CD14-positive monocyte (primary cell): ENCODE data around the gene ERMARD. TPM values are rescaled to one million over a fixed set of nuclear protein-coding genes. Genes with fewer than 3 reads are reported as not detected.

Experiments
- DNase-seq, 3 donors: peaks; one replicate each; pipeline ENCODE4 v3.0.0-alpha.2; 2011 to 2022
- H2AFZ ChIP-seq: 2 replicates; pipeline ENCODE4 v1.6.0; 2012; ENCODE audit warnings: mild to moderate bottlenecking, low read depth, low read length, inconsistent platforms; ENCODE audit not compliant: insufficient read depth, poor library complexity, severe bottlenecking
- H3K27ac ChIP-seq, 2 donors: 1 replicate in 1 of 2; 2 replicates in 1 of 2; pipeline ENCODE4 v1.5.1; 2012 to 2013; ENCODE audit warnings: low read length in 2 of 2, control low read depth in 1 of 2, inconsistent platforms in 1 of 2, low read depth in 1 of 2, mild to moderate bottlenecking in 1 of 2
- H3K27me3 ChIP-seq, 2 donors: one replicate each; pipeline versions ENCODE4 v1.6.0 to v1.6.1; 2011 to 2013; ENCODE audit warnings: low read length in 2 of 2; ENCODE audit not compliant: control insufficient read depth in 2 of 2, insufficient read depth in 2 of 2
- H3K36me3 ChIP-seq, 2 donors: replicated peaks in 1 of 2; 1 replicate in 1 of 2; 2 replicates in 1 of 2; pipeline versions ENCODE4 v1.5.1 to v1.6.1; 2012 to 2013; ENCODE audit warnings: low read length in 2 of 2, control low read depth in 1 of 2, inconsistent platforms in 1 of 2, mild to moderate bottlenecking in 1 of 2; ENCODE audit not compliant: insufficient read depth in 2 of 2, control insufficient read depth in 1 of 2
- H3K4me1 ChIP-seq, 2 donors: 1 replicate in 1 of 2; 2 replicates in 1 of 2; pipeline versions ENCODE4 v1.5.1 to v1.6.1; 2012 to 2013; ENCODE audit warnings: low read length in 2 of 2, control low read depth in 1 of 2, inconsistent platforms in 1 of 2, mild to moderate bottlenecking in 1 of 2, moderate library complexity in 1 of 2; ENCODE audit not compliant: insufficient read depth in 2 of 2, control insufficient read depth in 1 of 2
- H3K4me2 ChIP-seq: replicated peaks from 2 replicates; pipeline ENCODE3; 2012; ENCODE audit warnings: low read length, moderate library complexity, mild to moderate bottlenecking; ENCODE audit not compliant: poor library complexity, severe bottlenecking; ENCODE audit errors: extremely low read depth
- H3K4me3 ChIP-seq, 3 experiments: fragments of 200-600 bp in 1 of 3; sonication (generic) in 1 of 3; replicated peaks in 1 of 3; 1 replicate in 2 of 3; 2 replicates in 1 of 3; pipeline ENCODE4 v1.5.1; 2011 to 2013; ENCODE audit warnings: low read length in 3 of 3, mild to moderate bottlenecking in 3 of 3, control low read depth in 2 of 3, low read depth in 2 of 3, inconsistent platforms in 1 of 3, moderate library complexity in 1 of 3
- H3K79me2 ChIP-seq: 2 replicates; pipeline ENCODE4 v1.6.0; 2012; ENCODE audit warnings: mild to moderate bottlenecking, control low read depth, inconsistent platforms, low read length, moderate library complexity; ENCODE audit not compliant: insufficient read depth
- H3K9ac ChIP-seq: 2 replicates; pipeline ENCODE4 v1.6.0; 2017; ENCODE audit warnings: low read length, mild to moderate bottlenecking; ENCODE audit not compliant: insufficient read depth, poor library complexity, severe bottlenecking
- H3K9me3 ChIP-seq, 2 donors: replicated peaks in 1 of 2; 1 replicate in 1 of 2; 2 replicates in 1 of 2; pipeline versions ENCODE4 v1.5.1 to v1.6.1; 2012 to 2013; ENCODE audit warnings: low read length in 2 of 2, control low read depth in 1 of 2; ENCODE audit not compliant: control insufficient read depth in 1 of 2, insufficient read depth in 1 of 2
- H4K20me1 ChIP-seq: 2 replicates; pipeline ENCODE4 v1.6.0; 2012; ENCODE audit warnings: mild to moderate bottlenecking, low read length, control low read depth, moderate library complexity; ENCODE audit not compliant: insufficient read depth
- H3K27ac Mint-ChIP-seq, 7 donors: one replicate each; pipeline ENCODE4 v1.8.0; 2020; ENCODE audit warnings: mild to moderate bottlenecking in 7 of 7, mixed read lengths in 7 of 7, moderate library complexity in 6 of 7, inconsistent platforms in 2 of 7
- H3K27me3 Mint-ChIP-seq, 3 donors: one replicate each; pipeline ENCODE4 v1.8.0; 2021 to 2022; ENCODE audit warnings: low read depth in 3 of 3, mild to moderate bottlenecking in 3 of 3, mixed read lengths in 3 of 3, moderate library complexity in 3 of 3, inconsistent platforms in 1 of 3
- H3K36me3 Mint-ChIP-seq, 2 donors: one replicate each; pipeline ENCODE4 v1.8.0; 2020; ENCODE audit warnings: mixed read lengths in 2 of 2, inconsistent platforms in 1 of 2, mild to moderate bottlenecking in 1 of 2
- H3K4me1 Mint-ChIP-seq: one replicate; pipeline ENCODE4 v1.8.0; 2020; ENCODE audit warnings: mild to moderate bottlenecking, mixed read lengths
- H3K4me3 Mint-ChIP-seq, 2 donors: one replicate each; pipeline ENCODE4 v1.8.0; 2020; ENCODE audit warnings: mild to moderate bottlenecking in 2 of 2, mixed read lengths in 2 of 2, moderate library complexity in 1 of 2
- H3K9me3 Mint-ChIP-seq, 7 donors: one replicate each; pipeline ENCODE4 v1.8.0; 2020 to 2022; ENCODE audit warnings: mixed read lengths in 7 of 7, mild to moderate bottlenecking in 6 of 7, moderate library complexity in 6 of 7, inconsistent platforms in 2 of 7
- CTCF ChIP-seq: fragments of 200-600 bp; IDR thresholded peaks from one replicate; pipeline ENCODE4 v1.8.0; 2022; ENCODE audit warnings: antibody characterized with exemption, mild to moderate bottlenecking
- WGBS: methylation state at CpG from one replicate; pipeline ENCODE4 v1.1.5; 2013; ENCODE audit warnings: missing lambda C conversion rate; ENCODE audit not compliant: insufficient coverage; 5-methylcytosine and 5-hydroxymethylcytosine counted together
- intact Hi-C, 2 donors: fragments of 100-400 bp; cut with micrococcal nuclease; formaldehyde crosslinking; loops; one replicate each; pipeline versions ENCODE4 v1.15.0 to v1.15.1; 2023
- polyA plus RNA-seq, 3 donors: library from polyadenylated mRNA; depleted of rRNA in 1 of 3; unstranded in 2 of 3; stranded (reverse) in 1 of 3; fragments of 300-500 nt in 2 of 3; fragments of >200 nt in 1 of 3; fragmentation: Illumina TruSeq in 2 of 3; gene quantifications; 1 replicate in 2 of 3; 2 replicates in 1 of 3; pipeline ENCODE4 v1.2.3, GENCODE V29; 2012 to 2021

Gene ERMARD
- polyA plus RNA-seq, 3 donors, result 10.6 to 33.0 (median 11.2) TPM

GRCh38 chr6:169825558-169826225 is 74.3 kb downstream of the ERMARD start:
- Mint-ChIP-seq H3K4me1 (no peaks in the 10 kb centered on the region), H3K36me3 (no peaks in the 10 kb centered on the region), H3K9me3 (peaks cover 0 to 7% (median 2%) of the 10 kb centered on the region in 7 donors), H3K4me3 (no peak overlapping the region), H3K27ac (no peak overlapping the region), H3K27me3 (peaks cover 4 to 5% (median 5%) of the 10 kb centered on the region in 3 donors)
- Histone ChIP-seq H3K4me3 (no peak overlapping the region), H3K27ac (no peak overlapping the region), H2AFZ (no peak overlapping the region), H3K4me2 (no peak overlapping the region), H3K36me3 (no peaks in the 10 kb centered on the region), H3K4me1 (no peaks in the 10 kb centered on the region), H3K9ac (no peak overlapping the region), H4K20me1 (no peaks in the 10 kb centered on the region), H3K9me3 (no peaks in the 10 kb centered on the region), H3K27me3 (no peaks in the 10 kb centered on the region), H3K79me2 (no peaks in the 10 kb centered on the region)
- intact Hi-C loops, result no loop called here
- no peak for DNase-seq
- WGBS, result 96% methylated on average over 6 of the region's 12 CpGs
- TF ChIP-seq CTCF, result no peak

- H3K27me3 Mint-ChIP-seq, result peaks cover 4 to 6% (median 5%) of the 10 kb centered on the region in 3 donors
- Histone ChIP-seq H3K27me3 (no peaks in the 10 kb centered on the region), H3K36me3 (no peaks in the 10 kb centered on the region), H3K4me3 (no peak overlapping the region), H3K4me1 (no peaks in the 10 kb centered on the region), H3K27ac (no peak overlapping the region), H3K9me3 (no peaks in the 10 kb centered on the region), H2AFZ (no peak overlapping the region), H3K4me2 (no peak overlapping the region), H3K79me2 (no peaks in the 10 kb centered on the region), H4K20me1 (no peaks in the 10 kb centered on the region), H3K9ac (no peak overlapping the region)
- intact Hi-C loops, result no loop called here
- no peak for DNase-seq
- H3K27ac Mint-ChIP-seq, result no peak overlapping the region
- peaks cover 0 to 7% (median 2%) of the 10 kb centered on the region in 7 donors for H3K9me3 Mint-ChIP-seq
- H3K36me3 Mint-ChIP-seq, result no peaks in the 10 kb centered on the region
- no peak overlapping the region for H3K4me3 Mint-ChIP-seq
- no peak for TF ChIP-seq CTCF
- peaks cover under 1% of the 10 kb centered on the region for H3K4me1 Mint-ChIP-seq
These were observed 75.3 kb downstream of the ERMARD start for GRCh38 chr6:169826697-169827096.
